ENCODE data around the gene ASCL2.

Gene ASCL2

DNA sequence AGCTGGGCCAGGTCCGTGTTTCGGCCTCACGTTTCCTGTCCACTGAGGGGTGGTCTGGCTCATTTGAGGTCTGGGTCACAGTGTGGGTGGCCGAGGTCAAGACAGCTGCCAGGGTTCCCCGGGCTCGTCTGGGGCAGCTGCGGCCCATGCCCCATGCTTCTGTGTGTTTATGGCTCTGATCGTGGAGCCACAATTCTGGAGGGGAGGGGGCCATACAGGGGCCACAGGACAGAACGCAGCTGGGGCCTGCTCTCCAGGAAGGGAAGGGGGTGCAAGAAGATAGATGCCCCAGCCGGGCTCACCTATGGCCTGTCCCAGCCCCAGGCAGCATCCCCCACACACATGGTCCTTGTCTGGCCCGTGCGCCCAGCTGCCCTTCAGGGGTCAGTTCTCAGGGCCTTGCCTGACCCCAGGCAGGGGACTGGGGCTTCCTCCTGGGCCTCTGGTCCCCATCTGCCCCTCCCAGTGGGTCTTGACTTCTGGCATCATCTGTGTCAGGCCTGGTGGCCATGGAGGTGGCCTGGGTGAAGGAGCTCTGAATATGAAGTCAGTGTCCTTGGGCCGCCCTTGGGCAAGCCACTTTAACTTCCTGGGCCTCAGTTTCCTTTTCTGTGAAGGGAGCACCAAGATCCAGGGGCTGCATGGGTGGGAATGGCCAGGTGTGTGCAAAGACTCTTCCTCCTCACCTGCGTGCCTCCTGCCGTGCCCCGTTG lies 39.8 kb upstream of the ASCL2 start:
- ChIA-PET CTCF (no interaction called here), POLR2A (interaction anchor here (1.5 kb wide), 1 partner anchor 67 kb away, joined by 4 read pairs; no protein-coding TSS in a partner anchor)
- TF ChIP-seq BHLHE40 (IDR thresholded peaks at IDR 0.05; ENCODE audit: borderline replicate concordance) (no peak), LEF1 (IDR thresholded peaks at IDR 0.05; ENCODE audit: borderline replicate concordance) (no peak), FOXK2 (IDR thresholded peaks at IDR 0.05) (no peak), HDGF (IDR thresholded peaks at IDR 0.05; ENCODE audit: borderline replicate concordance) (no peak), TARDBP (IDR thresholded peaks at IDR 0.05) (no peak), CTBP1 (IDR thresholded peaks at IDR 0.05; ENCODE audit: borderline replicate concordance) (no peak), FOXM1 (IDR thresholded peaks at IDR 0.05; ENCODE audit: borderline replicate concordance) (no peak), FOXA1 (IDR thresholded peaks at IDR 0.05) (no peak), ZNF384 (IDR thresholded peaks at IDR 0.05) (no peak), L3MBTL2 (conservative IDR thresholded peaks at IDR 0.05) (no peak), SP1 (IDR thresholded peaks at IDR 0.05) (no peak), SUZ12 (IDR thresholded peaks at IDR 0.05) (no peak)
- TF ChIP-seq, protein P1, sequence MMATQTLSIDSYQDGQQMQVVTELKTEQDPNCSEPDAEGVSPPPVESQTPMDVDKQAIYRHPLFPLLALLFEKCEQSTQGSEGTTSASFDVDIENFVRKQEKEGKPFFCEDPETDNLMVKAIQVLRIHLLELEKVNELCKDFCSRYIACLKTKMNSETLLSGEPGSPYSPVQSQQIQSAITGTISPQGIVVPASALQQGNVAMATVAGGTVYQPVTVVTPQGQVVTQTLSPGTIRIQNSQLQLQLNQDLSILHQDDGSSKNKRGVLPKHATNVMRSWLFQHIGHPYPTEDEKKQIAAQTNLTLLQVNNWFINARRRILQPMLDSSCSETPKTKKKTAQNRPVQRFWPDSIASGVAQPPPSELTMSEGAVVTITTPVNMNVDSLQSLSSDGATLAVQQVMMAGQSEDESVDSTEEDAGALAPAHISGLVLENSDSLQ (IDR thresholded peaks at IDR 0.05), result no peak
- DNase-seq (ENCODE audit: extremely low spot score), result no peak

DNA sequence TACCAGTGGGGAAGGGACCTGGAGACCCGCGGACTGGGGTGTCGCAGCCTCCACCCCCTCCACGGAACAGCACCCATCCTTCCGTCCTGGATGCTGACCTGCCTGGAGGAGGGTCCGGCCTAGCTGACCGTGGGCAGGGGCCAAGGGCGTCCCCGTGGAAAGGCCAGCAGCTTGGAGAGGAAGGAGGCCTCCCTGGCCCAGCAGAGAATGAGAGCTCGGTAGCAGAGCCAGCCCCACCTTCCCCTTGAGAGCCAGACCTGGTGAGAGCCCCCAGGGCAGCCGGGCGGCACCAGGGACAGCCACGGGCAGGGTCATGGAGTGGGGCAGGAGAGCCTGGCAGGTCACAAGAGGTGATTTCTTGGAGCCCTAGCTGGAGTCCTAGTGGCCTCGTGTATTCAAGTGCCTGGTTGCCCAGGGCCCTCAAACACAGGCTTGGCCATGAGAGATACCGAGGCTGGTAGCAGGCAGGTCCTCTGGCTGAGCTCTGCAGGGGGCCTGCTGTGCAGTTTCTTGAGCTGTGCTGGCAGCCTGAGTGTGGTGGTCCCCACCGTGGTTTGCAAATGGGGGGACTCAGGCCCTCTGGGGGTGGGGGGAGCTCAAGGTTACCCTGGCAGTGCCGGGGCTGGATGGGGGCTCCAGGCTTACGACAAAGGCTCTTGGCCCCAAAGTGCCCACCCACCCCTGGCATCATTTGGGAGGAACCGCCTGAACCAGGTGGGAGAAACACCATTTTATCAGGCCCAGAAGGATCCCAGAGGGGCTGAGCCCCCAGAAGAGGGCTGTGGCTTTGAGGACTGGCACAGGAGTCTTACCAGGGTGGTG lies 39.1 kb upstream of the ASCL2 start:
- CTCF ChIA-PET, result no interaction called here

DNA sequence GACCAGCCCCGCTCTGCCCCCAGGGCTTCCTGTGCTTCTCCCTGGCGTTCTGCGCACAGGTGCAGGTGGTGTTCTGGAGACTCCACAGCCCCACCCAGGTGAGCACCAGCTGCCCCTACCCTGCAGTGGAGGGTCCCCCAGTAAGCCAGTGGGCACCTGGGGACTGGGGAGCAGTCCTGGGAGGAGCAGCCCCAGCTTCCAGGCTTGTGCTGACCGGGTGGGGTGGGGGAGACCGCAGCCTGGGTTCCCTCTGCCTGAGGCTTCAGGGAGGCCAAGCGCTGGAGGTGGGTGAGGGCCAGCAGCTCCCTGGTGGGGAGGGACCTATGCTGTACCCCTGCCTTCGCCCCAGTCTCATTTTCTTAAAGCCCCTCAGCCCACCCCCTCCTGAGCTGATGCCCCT lies 38.3 kb upstream of the ASCL2 start:
- CTCF ChIA-PET, result no interaction called here
- POLR2A ChIA-PET, result no interaction called here
- TF ChIP-seq SUZ12 (IDR thresholded peaks at IDR 0.05), result no peak
- no peak for TF ChIP-seq NFRKB (IDR thresholded peaks at IDR 0.05)
- no peak for TF ChIP-seq HDGF (IDR thresholded peaks at IDR 0.05; ENCODE audit: borderline replicate concordance)
- TF ChIP-seq SP1 (IDR thresholded peaks at IDR 0.05), result no peak
- no peak for TF ChIP-seq ELF4 (IDR thresholded peaks at IDR 0.05)
- TF ChIP-seq CTBP1 (IDR thresholded peaks at IDR 0.05; ENCODE audit: borderline replicate concordance), result no peak
- no peak for TF ChIP-seq FOXM1 (IDR thresholded peaks at IDR 0.05; ENCODE audit: borderline replicate concordance)
- no peak for TF ChIP-seq TARDBP (IDR thresholded peaks at IDR 0.05)
- no peak for TF ChIP-seq FOXA1 (IDR thresholded peaks at IDR 0.05)
- TF ChIP-seq FOXK2 (IDR thresholded peaks at IDR 0.05), result no peak
- TF ChIP-seq ZNF384 (IDR thresholded peaks at IDR 0.05), result no peak
- no peak for TF ChIP-seq LEF1 (IDR thresholded peaks at IDR 0.05; ENCODE audit: borderline replicate concordance)
- TF ChIP-seq ARNT (IDR thresholded peaks at IDR 0.05), result no peak
- TF ChIP-seq L3MBTL2 (conservative IDR thresholded peaks at IDR 0.05), result no peak
- TF ChIP-seq, protein P1 (IDR thresholded peaks at IDR 0.05), result no peak
- TF ChIP-seq BHLHE40 (IDR thresholded peaks at IDR 0.05; ENCODE audit: borderline replicate concordance), result no peak
- no peak for DNase-seq (ENCODE audit: extremely low spot score)

More for the DNA sequence above, 39.1 kb upstream of the ASCL2 start:
- no peak for TF ChIP-seq FOXA1 (IDR thresholded peaks at IDR 0.05)
- no peak for TF ChIP-seq ELF4 (IDR thresholded peaks at IDR 0.05)
- no peak for TF ChIP-seq FOXM1 (IDR thresholded peaks at IDR 0.05; ENCODE audit: borderline replicate concordance)
- no peak for TF ChIP-seq LEF1 (IDR thresholded peaks at IDR 0.05; ENCODE audit: borderline replicate concordance)
- TF ChIP-seq, protein P1 (IDR thresholded peaks at IDR 0.05), result no peak
- TF ChIP-seq ZNF384 (IDR thresholded peaks at IDR 0.05), result no peak
- no peak for TF ChIP-seq FOXK2 (IDR thresholded peaks at IDR 0.05)
- no peak for TF ChIP-seq ARNT (IDR thresholded peaks at IDR 0.05)
- no peak for TF ChIP-seq BHLHE40 (IDR thresholded peaks at IDR 0.05; ENCODE audit: borderline replicate concordance)
- no peak for TF ChIP-seq CTBP1 (IDR thresholded peaks at IDR 0.05; ENCODE audit: borderline replicate concordance)
- POLR2A ChIA-PET, result no interaction called here
- no peak for DNase-seq (ENCODE audit: extremely low spot score)

DNA sequence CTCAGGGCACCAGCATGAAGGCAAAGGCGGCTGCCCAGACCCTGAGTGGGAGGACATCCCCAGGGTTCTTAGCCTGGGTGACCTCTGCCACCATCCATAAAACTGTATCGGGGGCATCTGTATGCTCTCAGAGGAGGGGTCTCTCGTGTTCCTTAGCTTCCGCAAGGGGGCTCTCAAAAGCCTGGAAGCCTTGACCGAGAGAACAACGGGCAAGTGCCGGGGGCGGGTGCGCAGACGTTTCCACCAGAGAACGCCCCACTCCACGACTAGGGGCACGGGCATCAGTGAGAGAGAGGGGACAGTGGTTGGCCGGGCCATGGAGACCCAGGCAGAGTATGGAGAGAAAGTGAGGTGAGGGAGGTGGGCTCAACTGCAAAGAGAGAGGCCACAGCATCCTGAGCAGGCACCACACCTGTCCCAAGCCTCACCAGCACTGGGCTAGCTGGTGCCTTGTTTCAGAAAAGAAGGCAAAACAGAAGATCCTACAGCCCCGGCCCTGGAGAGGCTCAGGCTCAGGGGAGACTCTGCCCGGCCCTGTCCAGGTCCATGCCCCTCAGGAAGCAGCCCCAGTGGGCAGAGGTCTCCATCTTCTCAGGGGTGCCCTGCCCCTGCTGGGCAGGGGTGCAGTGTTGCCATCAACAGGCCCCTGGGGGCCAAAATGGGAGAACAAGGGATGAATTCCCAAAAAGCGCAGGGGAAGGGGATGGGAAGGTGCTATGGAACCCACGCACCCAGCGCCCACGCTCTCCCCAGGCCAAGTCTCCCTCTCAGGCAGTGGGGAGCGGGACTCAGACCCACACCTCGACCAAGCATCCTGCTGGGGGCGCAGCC lies 37.3 kb upstream of the ASCL2 start:
- ChIA-PET POLR2A (interaction anchor here (0.7 kb wide), 1 partner anchor 113 kb away, joined by 3 read pairs; no protein-coding TSS in a partner anchor), CTCF (interaction anchor here (4.9 kb wide), 1 partner anchor 113 kb away, joined by 87 read pairs; no protein-coding TSS in a partner anchor)
- DNase-seq (ENCODE audit: extremely low spot score), result no peak
- TF ChIP-seq SP1 (IDR thresholded peaks at IDR 0.05), result no peak
- no peak for TF ChIP-seq FOXA1 (IDR thresholded peaks at IDR 0.05)
- TF ChIP-seq CTBP1 (IDR thresholded peaks at IDR 0.05; ENCODE audit: borderline replicate concordance), result no peak
- no peak for TF ChIP-seq FOXM1 (IDR thresholded peaks at IDR 0.05; ENCODE audit: borderline replicate concordance)
- no peak for TF ChIP-seq BHLHE40 (IDR thresholded peaks at IDR 0.05; ENCODE audit: borderline replicate concordance)
- TF ChIP-seq ZNF384 (IDR thresholded peaks at IDR 0.05), result no peak
- no peak for TF ChIP-seq SUZ12 (IDR thresholded peaks at IDR 0.05)
